ENCODE results near the gene LMAN1L.

LMAN1L gene

DNA sequence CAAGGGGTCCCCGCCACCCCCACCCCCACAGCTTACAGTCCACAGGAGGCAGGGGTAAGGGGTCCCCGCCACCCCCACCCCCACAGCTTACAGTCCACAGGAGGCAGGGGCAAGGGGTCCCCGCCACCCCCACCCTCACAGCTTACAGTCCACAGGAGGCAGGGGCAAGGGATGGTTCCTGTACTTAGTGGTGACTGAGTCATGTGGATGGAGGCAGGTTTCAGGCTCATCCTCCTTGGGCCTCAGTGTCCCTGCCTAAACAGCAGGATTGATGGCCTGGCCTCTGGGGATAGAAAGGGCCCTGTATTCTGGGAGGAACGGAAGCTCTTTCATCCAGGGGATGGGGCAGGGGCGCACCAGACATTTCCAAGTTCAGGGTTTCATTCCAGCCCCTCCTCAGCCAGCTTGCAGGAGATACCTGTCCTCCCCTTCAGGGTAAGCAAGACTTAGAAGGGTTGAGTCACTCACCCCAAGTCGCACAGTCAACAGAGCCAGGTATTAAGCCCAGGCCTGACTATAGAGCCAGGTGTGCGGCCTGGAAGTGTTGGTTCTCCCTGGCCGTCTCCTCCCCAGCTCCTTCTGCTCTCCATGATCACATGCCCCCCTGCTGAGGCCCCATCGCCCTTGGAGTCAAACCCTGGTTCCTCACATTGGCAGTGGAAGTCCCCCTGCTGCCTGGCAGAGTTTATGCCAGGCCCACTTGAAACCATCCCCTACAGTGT, 18.2 kb upstream of the LMAN1L start:
- no peak for DNase-seq

- DNase-seq = no peak
These were observed 17.7 kb upstream of the LMAN1L start for GRCh38 chr15:74794970-74795349.

DNA sequence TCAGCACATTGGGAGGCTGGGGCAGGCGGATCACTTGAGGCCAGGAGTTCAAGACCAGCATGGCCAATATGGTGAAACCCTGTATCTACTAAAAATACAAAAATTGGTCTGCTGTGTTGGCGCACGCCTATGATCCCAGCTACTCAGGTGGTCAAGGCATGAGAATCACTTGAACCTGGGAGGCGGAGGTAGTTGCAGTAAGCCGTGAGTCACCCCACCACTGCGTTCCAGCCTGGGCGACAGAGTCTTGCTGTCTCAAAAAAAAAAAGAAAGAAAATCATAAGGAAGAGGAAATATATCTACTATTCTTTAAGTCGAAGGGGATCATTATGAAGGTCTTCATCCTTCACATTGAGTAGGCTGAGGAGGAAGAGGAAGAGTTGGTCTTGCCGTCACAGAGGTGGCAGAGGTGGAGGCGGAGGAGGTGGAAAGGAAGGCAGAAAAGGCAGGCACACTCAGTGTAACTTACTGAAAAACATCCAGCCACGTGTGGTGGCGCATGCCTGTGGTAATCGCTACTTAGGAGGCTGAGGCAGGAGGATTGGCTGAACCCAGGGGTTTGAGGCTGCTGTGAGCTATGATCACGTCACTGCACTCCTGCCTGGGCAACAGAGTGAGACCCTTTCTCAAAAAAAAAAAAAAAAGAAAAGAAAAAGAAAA, 16.5 kb upstream of the LMAN1L start:
- DNase-seq = peak; percentile 52

DNA sequence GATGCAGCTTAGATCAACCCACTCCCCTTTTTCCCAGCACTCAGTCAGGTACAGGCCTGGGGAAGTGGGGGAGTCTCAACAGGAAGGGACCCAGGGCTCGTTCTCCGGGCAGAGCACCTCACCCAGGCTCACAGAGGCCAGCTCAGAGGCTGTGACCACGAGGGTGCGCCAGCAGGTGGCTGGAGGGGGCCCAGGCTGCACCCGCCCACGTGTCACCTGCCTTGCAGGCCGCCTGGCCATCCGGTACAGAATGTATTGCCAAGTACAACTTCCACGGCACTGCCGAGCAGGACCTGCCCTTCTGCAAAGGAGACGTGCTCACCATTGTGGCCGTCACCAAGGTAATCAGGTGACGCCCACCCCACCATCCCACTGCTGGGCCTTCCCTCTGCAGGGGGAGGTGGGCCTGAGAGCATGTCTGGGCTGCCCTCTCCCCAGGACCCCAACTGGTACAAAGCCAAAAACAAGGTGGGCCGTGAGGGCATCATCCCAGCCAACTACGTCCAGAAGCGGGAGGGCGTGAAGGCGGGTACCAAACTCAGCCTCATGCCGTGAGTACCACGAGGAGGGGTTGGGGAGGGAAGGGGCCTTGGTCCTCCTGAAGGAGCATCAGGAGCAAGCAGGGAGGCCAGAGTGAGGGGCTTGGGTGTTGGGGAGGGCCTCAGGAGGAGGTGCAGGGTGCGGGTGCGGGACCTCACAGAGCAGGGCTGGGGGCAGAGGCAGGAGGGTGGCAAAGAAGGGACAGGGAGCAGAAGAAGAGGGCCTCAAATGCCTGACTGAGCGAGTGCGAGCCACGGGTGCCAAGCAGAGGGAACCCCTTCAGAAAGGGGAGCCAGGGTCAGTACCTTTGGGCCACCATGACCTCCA, 14.0 kb upstream of the LMAN1L start:
- DNase-seq = no peak

DNA sequence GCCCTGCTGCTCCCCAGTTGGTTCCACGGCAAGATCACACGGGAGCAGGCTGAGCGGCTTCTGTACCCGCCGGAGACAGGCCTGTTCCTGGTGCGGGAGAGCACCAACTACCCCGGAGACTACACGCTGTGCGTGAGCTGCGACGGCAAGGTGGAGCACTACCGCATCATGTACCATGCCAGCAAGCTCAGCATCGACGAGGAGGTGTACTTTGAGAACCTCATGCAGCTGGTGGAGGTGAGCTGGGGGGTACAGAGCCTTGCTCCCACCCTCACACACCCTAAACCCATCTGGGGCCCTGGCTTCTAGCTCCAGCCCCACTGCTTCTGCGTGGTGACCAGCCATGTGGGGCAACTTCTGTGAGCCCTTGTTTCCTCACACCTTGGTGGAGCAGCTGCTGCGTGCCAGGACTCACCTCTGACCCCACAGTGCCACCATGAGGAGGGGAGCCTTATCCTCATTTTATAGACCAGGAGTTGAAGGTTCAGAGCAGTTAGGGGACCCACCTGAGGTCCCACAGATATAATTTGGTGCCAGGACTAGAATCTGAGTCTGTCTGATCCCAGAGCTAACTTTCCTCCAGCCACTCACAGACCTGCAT, 13.3 kb upstream of the LMAN1L start:
- no peak for DNase-seq

DNA sequence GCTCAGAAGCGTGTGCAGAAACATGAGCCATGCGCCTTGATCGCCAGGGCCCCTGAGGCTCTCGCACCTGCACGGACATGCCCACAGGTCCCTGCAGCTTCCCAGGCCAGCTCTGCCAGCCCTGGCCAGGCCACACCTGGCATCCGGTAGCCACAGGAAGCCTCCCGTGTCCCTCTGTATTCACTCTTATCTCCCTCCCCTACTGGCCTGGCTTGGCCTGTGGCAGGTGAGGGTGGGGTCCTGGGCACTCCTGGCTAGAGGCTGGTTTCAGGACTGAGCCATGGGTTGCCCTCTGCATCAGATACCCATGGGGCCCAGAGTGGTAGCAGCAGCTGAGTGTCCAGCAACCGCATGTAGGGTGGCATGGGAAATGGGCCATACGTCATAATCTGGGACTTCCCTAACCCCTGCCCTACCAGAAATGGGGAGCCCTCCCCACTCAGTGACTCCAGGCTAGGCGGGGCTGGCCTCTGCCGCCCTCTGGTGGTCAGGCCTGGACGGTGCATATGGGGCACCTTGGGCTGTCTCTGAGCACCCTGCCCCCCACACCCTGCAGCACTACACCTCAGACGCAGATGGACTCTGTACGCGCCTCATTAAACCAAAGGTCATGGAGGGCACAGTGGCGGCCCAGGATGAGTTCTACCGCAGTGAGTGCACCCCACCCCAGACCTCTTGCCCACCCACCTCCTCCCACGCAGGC, 12.6 kb upstream of the LMAN1L start:
- DNase-seq = peak; percentile 87

- no peak for DNase-seq
These were observed 12.0 kb upstream of the LMAN1L start for GRCh38 chr15:74800559-74801094.

- DNase-seq = no peak
These were observed 11.2 kb upstream of the LMAN1L start for GRCh38 chr15:74801311-74801997.

DNA sequence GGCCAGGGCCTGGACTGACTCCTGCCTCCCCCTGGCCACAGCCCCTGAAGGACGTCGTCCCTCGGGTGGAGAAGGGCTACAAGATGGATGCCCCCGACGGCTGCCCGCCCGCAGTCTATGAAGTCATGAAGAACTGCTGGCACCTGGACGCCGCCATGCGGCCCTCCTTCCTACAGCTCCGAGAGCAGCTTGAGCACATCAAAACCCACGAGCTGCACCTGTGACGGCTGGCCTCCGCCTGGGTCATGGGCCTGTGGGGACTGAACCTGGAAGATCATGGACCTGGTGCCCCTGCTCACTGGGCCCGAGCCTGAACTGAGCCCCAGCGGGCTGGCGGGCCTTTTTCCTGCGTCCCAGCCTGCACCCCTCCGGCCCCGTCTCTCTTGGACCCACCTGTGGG, 10.3 kb upstream of the LMAN1L start:
- no peak for DNase-seq

DNA sequence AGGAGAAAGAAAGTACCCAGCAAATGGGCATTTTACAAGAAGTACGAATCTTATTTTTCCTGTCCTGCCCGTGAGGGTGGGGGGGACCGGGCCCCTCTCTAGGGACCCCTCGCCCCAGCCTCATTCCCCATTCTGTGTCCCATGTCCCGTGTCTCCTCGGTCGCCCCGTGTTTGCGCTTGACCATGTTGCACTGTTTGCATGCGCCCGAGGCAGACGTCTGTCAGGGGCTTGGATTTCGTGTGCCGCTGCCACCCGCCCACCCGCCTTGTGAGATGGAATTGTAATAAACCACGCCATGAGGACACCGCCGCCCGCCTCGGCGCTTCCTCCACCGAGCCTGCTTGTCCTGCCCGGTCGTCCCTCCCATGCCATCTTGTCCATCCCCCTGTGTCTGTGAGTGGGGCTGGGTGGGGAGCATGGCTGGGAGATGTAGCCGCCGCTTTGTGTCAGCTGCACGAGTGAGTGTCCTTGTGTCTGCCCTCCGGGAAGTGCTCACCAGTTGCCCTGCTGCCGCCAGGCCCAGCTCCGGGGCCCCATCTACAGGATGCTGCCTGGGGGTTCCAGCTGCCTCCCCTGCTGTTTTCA, 9.7 kb upstream of the LMAN1L start:
- no peak for DNase-seq

- DNase-seq = no peak
These were observed 7.7 kb upstream of the LMAN1L start for GRCh38 chr15:74804935-74805334.

DNA sequence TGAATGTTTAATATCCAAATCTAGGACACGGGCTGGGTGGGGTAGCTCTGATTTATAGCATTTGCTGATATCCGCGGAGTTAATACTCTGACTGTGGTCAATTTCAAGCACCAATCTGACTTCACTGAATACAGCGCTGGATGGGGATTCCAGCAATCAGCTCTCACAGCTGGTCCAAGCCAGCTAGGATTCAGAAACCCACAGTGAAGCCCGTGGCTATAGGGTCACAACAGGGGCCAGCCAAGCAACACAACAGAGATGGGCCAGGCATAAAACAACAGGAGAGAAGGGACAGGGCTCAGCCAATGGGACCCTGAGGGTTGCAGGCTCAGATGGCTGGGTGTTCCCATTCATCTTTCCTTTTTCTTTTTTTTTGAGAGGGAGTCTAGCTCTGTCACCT, 5.4 kb upstream of the LMAN1L start:
- no peak for DNase-seq

DNA sequence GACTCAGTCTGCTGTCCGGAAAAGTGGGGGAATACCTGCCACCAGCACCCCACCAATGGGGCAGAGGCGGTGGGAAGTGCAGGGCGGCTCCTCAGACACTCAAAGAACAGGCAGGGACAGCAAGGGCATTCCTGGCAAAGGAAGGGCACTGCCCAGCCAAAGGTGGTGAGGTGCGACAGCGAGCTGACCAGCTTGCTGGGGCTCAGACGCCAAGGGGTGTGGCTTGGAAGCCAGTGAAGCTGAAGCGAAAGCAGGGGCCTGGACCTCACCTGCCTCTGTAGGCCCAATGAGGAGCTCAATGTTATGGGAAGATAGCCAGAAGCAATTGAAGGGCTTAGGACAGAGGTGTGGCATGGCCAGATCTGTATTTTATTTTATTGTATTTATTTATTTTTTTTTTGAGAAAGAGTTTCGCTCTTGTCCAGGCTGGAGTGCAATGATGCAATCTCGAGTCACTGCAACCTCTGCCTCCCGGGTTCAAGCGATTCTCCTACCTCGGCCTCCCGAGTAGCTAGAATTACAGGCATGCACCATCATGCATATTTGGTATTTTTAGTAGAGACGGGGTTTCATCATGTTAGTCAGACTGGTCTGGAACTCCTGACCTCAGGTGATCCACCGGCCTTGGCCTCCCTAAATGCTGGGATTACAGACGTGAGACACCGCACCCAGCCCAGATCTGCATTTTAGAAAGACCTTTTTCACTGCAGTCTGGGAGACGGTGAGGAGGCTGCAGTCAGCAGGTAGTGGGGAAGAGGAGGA, 4.4 kb upstream of the LMAN1L start:
- no peak for DNase-seq

- DNase-seq = no peak
These were observed 3.8 kb upstream of the LMAN1L start for GRCh38 chr15:74808840-74809229.

DNA sequence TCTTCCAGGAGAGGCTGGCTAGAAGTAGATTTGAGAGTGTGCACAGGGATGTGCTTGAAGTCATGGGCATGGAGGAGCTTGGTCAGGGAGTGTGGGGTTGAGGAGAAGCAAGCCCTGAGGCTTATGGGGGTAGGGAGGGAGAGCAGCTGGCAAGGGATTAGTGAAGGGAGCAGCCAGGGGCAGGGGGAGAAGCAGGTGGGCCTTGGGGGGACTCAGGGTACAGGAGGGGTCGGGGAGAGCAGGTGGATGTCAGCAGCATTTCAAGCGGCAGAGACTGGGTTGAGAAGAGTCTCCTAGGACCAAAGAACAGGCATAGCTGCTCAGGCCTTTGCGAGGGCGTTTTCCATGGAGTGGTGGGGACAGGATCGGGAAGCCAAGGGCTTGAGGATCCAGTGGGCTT, 3.4 kb upstream of the LMAN1L start:
- DNase-seq = no peak

DNA sequence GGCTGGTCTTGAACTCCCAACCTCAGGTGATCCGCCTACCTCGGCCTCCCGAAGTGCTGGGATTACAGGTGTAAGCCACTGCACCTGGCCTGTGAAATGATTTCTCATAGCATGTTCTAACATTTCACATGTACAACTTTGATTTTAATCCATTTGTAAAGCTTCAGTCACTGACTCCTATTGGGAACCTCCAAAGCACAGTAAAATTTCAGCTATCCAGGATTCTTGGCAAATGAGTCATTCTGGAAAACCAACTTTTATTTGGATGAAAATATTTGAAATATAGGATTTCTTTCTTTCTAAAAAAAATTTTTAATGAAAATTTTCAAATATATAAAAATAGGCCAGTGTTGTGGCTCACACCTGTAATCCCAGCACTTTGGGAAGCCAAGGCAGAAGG, 2.7 kb upstream of the LMAN1L start:
- no peak for DNase-seq

- no peak for DNase-seq
These were observed 2.7 kb downstream of the LMAN1L start for GRCh38 chr15:74815121-74815934.

- DNase-seq = no peak
These were observed 3.3 kb downstream of the LMAN1L start for GRCh38 chr15:74815961-74816360.

- DNase-seq = no peak
These were observed 4.2 kb downstream of the LMAN1L start for GRCh38 chr15:74816624-74817369.
